Measurements from ENCODE around the gene MSLN.

Gene MSLN

GRCh38 chr16:759110-759910, 1.2 kb upstream of the MSLN start:
- Histone ChIP-seq H3K27ac (no peak overlapping the region), H3K4me3 (no peak overlapping the region)

DNA sequence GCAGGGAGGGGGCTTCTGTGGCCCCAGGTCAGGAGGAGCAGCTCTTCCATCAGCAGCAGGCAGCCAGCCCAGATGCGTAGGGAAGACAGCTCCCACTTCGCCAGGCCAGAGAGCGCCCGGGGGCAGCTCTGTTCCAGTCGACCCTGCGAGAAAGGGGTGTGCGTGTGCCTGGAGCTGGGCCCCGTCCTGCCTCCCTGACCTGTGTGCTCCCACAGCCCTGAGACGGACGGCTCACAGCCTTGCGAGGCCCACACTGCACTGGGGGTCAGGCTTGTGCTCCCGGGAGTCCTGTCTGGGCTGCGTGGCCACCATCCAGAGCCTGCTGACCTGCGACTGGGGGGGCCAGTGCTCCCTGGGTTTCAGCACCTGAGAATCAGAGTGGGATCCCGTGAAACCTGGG, 469 bp upstream of the MSLN start:
- Histone ChIP-seq H3K4me3 (no peak overlapping the region), H3K27ac (no peak overlapping the region), H3K9me3 (ENCODE audit: low read depth, low read length) (no peaks in the 10 kb centered on the region), H3K36me3 (ENCODE audit: insufficient read depth, low read length) (no peaks in the 10 kb centered on the region), H3K9ac (ENCODE audit: insufficient read length) (no peak overlapping the region)
- TF ChIP-seq EZH2 (IDR thresholded peaks at IDR 0.05) (no peak), POLR2AphosphoS5 (IDR thresholded peaks at IDR 0.05; ENCODE audit: borderline replicate concordance, low read depth, low read length) (no peak), FOXP2 (optimal IDR thresholded peaks at IDR 0.05; ENCODE audit: control extremely low read depth, extremely low read length, insufficient read depth) (no peak)
- DNase-seq (ENCODE audit: low read depth, low spot score): no peak

More at GRCh38 chr16:759110-759910, 1.2 kb upstream of the MSLN start:
- TF ChIP-seq FOXP2 (optimal IDR thresholded peaks at IDR 0.05; ENCODE audit: control extremely low read depth, extremely low read length, insufficient read depth): no peak
- no peak for TF ChIP-seq POLR2AphosphoS5 (IDR thresholded peaks at IDR 0.05; ENCODE audit: borderline replicate concordance, low read depth, low read length)
- no peak for TF ChIP-seq EZH2 (IDR thresholded peaks at IDR 0.05)
- Histone ChIP-seq H3K36me3 (ENCODE audit: insufficient read depth, low read length) (no peaks in the 10 kb centered on the region), H3K9me3 (ENCODE audit: low read depth, low read length) (no peaks in the 10 kb centered on the region), H3K9ac (ENCODE audit: insufficient read length) (no peak overlapping the region)
- no peak for DNase-seq (ENCODE audit: low read depth, low spot score)

- Histone ChIP-seq H3K27ac (no peak overlapping the region), H3K36me3 (ENCODE audit: insufficient read depth, low read length) (no peaks in the 10 kb centered on the region), H3K4me3 (no peak overlapping the region), H3K9me3 (ENCODE audit: low read depth, low read length) (no peaks in the 10 kb centered on the region), H3K9ac (ENCODE audit: insufficient read length) (no peak overlapping the region)
- TF ChIP-seq EZH2 (IDR thresholded peaks at IDR 0.05) (no peak), FOXP2 (optimal IDR thresholded peaks at IDR 0.05; ENCODE audit: control extremely low read depth, extremely low read length, insufficient read depth) (no peak), POLR2AphosphoS5 (IDR thresholded peaks at IDR 0.05; ENCODE audit: borderline replicate concordance, low read depth, low read length) (no peak)
- DNase-seq (ENCODE audit: low read depth, low spot score): no peak
Observed at GRCh38 chr16:761625-762513, 1.3 kb downstream of the MSLN start.

DNA sequence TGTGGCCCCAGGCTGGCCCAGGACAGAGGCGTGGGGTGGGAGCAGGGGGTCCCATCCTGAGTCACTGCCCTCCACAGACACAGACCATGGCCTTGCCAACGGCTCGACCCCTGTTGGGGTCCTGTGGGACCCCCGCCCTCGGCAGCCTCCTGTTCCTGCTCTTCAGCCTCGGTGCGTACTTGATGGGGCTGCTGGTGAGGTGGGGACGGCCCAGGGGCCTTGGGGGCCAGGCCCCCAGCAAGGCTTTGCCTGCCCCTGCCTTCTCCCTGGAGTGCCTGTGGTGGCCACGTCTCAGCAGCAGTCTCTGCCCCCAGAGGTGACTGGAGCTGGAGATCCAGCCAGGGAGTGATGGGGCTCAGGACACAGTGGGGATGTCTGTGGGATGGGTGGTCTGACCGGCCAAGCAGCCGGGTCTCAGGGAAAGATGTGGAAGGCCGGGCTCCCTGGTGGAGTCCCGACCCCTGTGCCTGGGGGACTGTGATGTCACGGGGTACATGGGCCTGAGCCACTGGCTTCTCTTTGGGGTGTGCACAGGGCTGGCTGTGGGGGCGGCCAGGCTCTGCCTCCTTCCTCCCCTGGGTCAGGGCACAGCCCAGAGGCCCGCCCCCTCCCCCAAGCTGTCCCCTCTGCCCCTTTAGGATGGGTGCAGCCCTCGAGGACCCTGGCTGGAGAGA, 2.2 kb downstream of the MSLN start:
- no peak overlapping the region for H3K4me3 ChIP-seq
- H3K27ac ChIP-seq: no peak overlapping the region
- no peaks in the 10 kb centered on the region for H3K9me3 ChIP-seq (ENCODE audit: low read depth, low read length)
- no peak for DNase-seq (ENCODE audit: low read depth, low spot score)
- H3K36me3 ChIP-seq (ENCODE audit: insufficient read depth, low read length): no peaks in the 10 kb centered on the region
- H3K9ac ChIP-seq (ENCODE audit: insufficient read length): no peak overlapping the region
- TF ChIP-seq EZH2 (IDR thresholded peaks at IDR 0.05) (no peak), FOXP2 (optimal IDR thresholded peaks at IDR 0.05; ENCODE audit: control extremely low read depth, extremely low read length, insufficient read depth) (no peak), POLR2AphosphoS5 (IDR thresholded peaks at IDR 0.05; ENCODE audit: borderline replicate concordance, low read depth, low read length) (no peak)

- Histone ChIP-seq H3K9me3 (ENCODE audit: low read depth, low read length) (no peaks in the 10 kb centered on the region), H3K27ac (no peak overlapping the region), H3K4me3 (no peak overlapping the region), H3K36me3 (ENCODE audit: insufficient read depth, low read length) (no peaks in the 10 kb centered on the region), H3K9ac (ENCODE audit: insufficient read length) (no peak overlapping the region)
- TF ChIP-seq FOXP2 (optimal IDR thresholded peaks at IDR 0.05; ENCODE audit: control extremely low read depth, extremely low read length, insufficient read depth) (no peak), EZH2 (IDR thresholded peaks at IDR 0.05) (no peak), POLR2AphosphoS5 (IDR thresholded peaks at IDR 0.05; ENCODE audit: borderline replicate concordance, low read depth, low read length) (no peak)
- no peak for DNase-seq (ENCODE audit: low read depth, low spot score)
Observed at GRCh38 chr16:763369-764183, 3.0 kb downstream of the MSLN start.

DNA sequence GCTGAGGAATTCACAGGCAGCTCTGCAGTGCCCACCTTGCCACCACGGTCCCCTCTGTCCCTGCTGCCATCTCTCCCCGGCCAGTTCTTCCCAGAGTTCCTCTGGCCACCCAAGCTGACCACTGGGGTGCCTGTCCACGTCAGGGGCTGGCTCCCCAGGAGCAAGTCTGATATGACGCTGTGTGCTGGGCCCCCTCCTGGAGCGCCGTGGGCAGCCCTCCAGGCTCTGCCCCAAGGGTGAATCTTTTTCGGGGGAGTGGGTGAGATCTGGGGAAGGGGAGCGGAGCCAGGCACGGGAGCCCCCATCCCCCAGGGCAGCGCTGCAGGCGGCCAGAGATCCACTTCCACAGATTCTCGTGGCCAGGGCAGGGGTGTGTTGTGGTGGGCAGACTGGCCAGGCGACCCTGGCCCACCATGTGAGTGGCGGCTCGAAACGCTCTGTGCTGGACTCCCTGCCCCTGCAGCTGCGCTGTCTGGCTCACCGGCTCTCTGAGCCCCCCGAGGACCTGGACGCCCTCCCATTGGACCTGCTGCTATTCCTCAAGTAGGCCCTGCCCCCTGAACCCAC, 3.7 kb downstream of the MSLN start:
- H3K9me3 ChIP-seq (ENCODE audit: low read depth, low read length): no peaks in the 10 kb centered on the region
- H3K36me3 ChIP-seq (ENCODE audit: insufficient read depth, low read length): no peaks in the 10 kb centered on the region
- TF ChIP-seq POLR2AphosphoS5 (IDR thresholded peaks at IDR 0.05; ENCODE audit: borderline replicate concordance, low read depth, low read length) (no peak), EZH2 (IDR thresholded peaks at IDR 0.05) (no peak), FOXP2 (optimal IDR thresholded peaks at IDR 0.05; ENCODE audit: control extremely low read depth, extremely low read length, insufficient read depth) (no peak)
- no peak overlapping the region for H3K4me3 ChIP-seq
- DNase-seq (ENCODE audit: low read depth, low spot score): no peak
- no peak overlapping the region for H3K9ac ChIP-seq (ENCODE audit: insufficient read length)
- H3K27ac ChIP-seq: no peak overlapping the region

DNA sequence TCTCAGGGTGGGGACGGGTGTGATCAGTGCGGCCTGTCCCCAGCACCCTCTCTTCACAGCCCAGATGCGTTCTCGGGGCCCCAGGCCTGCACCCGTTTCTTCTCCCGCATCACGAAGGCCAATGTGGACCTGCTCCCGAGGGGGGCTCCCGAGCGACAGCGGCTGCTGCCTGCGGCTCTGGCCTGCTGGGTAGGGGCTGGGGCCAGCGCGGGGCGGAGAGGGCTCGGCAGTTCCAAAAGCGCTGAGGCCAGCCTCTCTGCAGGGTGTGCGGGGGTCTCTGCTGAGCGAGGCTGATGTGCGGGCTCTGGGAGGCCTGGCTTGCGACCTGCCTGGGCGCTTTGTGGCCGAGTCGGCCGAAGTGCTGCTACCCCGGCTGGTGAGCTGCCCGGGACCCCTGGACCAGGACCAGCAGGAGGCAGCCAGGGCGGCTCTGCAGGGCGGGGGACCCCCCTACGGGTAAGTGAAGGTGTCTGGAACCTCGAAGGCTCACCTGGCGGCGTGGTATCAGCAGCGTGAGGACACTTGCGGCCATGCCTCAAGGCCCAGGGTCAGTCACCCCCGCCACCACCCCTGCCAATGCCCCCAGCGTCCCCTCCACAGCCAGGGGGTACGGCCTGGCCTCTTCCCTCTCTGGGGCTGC, 4.4 kb downstream of the MSLN start:
- no peak for DNase-seq (ENCODE audit: low read depth, low spot score)
- Histone ChIP-seq H3K4me3 (no peak overlapping the region), H3K27ac (no peak overlapping the region), H3K9me3 (ENCODE audit: low read depth, low read length) (no peaks in the 10 kb centered on the region), H3K9ac (ENCODE audit: insufficient read length) (no peak overlapping the region), H3K36me3 (ENCODE audit: insufficient read depth, low read length) (no peaks in the 10 kb centered on the region)
- no peak for TF ChIP-seq POLR2AphosphoS5 (IDR thresholded peaks at IDR 0.05; ENCODE audit: borderline replicate concordance, low read depth, low read length)
- TF ChIP-seq FOXP2 (optimal IDR thresholded peaks at IDR 0.05; ENCODE audit: control extremely low read depth, extremely low read length, insufficient read depth): no peak
- no peak for TF ChIP-seq EZH2 (IDR thresholded peaks at IDR 0.05)
